Trophoblast cell (in vitro differentiated cells and primary cell): Measurements from ENCODE around the gene GALNT1.
A peak's percentile ranks its signal among the peaks of the same experiment; 100 is the strongest.

Experiments
- DNase-seq, 2 donors: peaks; one replicate each; pipeline ENCODE4 v3.0.0-alpha.2; 2016
- H2AFZ ChIP-seq: 2 replicates; pipeline ENCODE4 v1.6.1; 2013; ENCODE audit warnings: low read length, moderate library complexity, mild to moderate bottlenecking; ENCODE audit not compliant: insufficient read depth, poor library complexity
- H2AK5ac ChIP-seq: 2 replicates; pipeline ENCODE4 v1.6.1; 2013; ENCODE audit warnings: mild to moderate bottlenecking, low read length
- H2BK120ac ChIP-seq: 2 replicates; pipeline ENCODE4 v1.6.1; 2013; ENCODE audit warnings: low read length, mild to moderate bottlenecking, moderate library complexity; ENCODE audit not compliant: insufficient read depth, poor library complexity
- H2BK12ac ChIP-seq: 2 replicates; pipeline ENCODE4 v1.6.1; 2013; ENCODE audit warnings: mild to moderate bottlenecking, low read length, moderate library complexity
- H2BK5ac ChIP-seq: 2 replicates; pipeline ENCODE4 v1.6.1; 2013; ENCODE audit warnings: low read length, low read depth, moderate library complexity, mild to moderate bottlenecking; ENCODE audit not compliant: poor library complexity
- H3K14ac ChIP-seq: 2 replicates; pipeline ENCODE4 v1.6.1; 2013; ENCODE audit warnings: mild to moderate bottlenecking, low read length
- H3K18ac ChIP-seq: 2 replicates; pipeline ENCODE4 v1.6.1; 2013; ENCODE audit warnings: mild to moderate bottlenecking, low read length
- H3K23ac ChIP-seq: 2 replicates; pipeline ENCODE4 v1.6.1; 2013; ENCODE audit warnings: low read length
- H3K27ac ChIP-seq: 2 replicates; pipeline ENCODE4 v1.5.1; 2013; ENCODE audit warnings: low read depth, mild to moderate bottlenecking, inconsistent platforms, low read length, moderate library complexity
- H3K27me3 ChIP-seq: 2 replicates; pipeline ENCODE4 v1.6.1; 2013; ENCODE audit warnings: inconsistent platforms, mild to moderate bottlenecking, low read length, moderate library complexity; ENCODE audit not compliant: insufficient read depth
- H3K36me3 ChIP-seq, 2 experiments: 1 replicate in 1 of 2; 2 replicates in 1 of 2; pipeline ENCODE4 v1.6.1; 2013; ENCODE audit warnings: low read length in 2 of 2, mild to moderate bottlenecking in 2 of 2, moderate library complexity in 1 of 2; ENCODE audit not compliant: insufficient read depth in 2 of 2, control insufficient read depth in 1 of 2
- H3K4ac ChIP-seq: 2 replicates; pipeline ENCODE4 v1.6.1; 2013; ENCODE audit warnings: low read depth, mild to moderate bottlenecking, low read length, moderate library complexity
- H3K4me1 ChIP-seq, 2 experiments: 1 replicate in 1 of 2; 2 replicates in 1 of 2; pipeline ENCODE4 v1.6.1; 2013; ENCODE audit warnings: low read length in 2 of 2, mild to moderate bottlenecking in 2 of 2, moderate library complexity in 1 of 2; ENCODE audit not compliant: insufficient read depth in 2 of 2, control insufficient read depth in 1 of 2
- H3K4me2 ChIP-seq: 2 replicates; pipeline ENCODE4 v1.6.1; 2013; ENCODE audit warnings: inconsistent platforms, mild to moderate bottlenecking, low read length, moderate library complexity
- H3K4me3 ChIP-seq: 2 replicates; pipeline ENCODE4 v1.5.1; 2013; ENCODE audit warnings: mild to moderate bottlenecking, low read depth, low read length, inconsistent platforms
- H3K79me1 ChIP-seq: one replicate; pipeline ENCODE4 v1.6.1; 2013; ENCODE audit warnings: low read length
- H3K79me2 ChIP-seq: 2 replicates; pipeline ENCODE4 v1.6.1; 2013; ENCODE audit warnings: low read length, mild to moderate bottlenecking; ENCODE audit not compliant: control insufficient read depth, insufficient read depth, poor library complexity
- H3K9ac ChIP-seq: 2 replicates; pipeline ENCODE4 v1.6.1; 2013; ENCODE audit warnings: mild to moderate bottlenecking, low read length
- H3K9me3 ChIP-seq: 2 replicates; pipeline ENCODE4 v1.6.1; 2013; ENCODE audit warnings: low read depth, mild to moderate bottlenecking, control low read depth, inconsistent platforms, low read length; ENCODE audit not compliant: insufficient read depth
- H4K12ac ChIP-seq: 2 replicates; pipeline ENCODE4 v1.6.1; 2013; ENCODE audit warnings: low read depth, mild to moderate bottlenecking, low read length, moderate library complexity
- H4K8ac ChIP-seq: 2 replicates; pipeline ENCODE4 v1.6.1; 2013; ENCODE audit warnings: low read depth, mild to moderate bottlenecking, low read length, moderate library complexity
- H4K91ac ChIP-seq: one replicate; pipeline ENCODE4 v1.6.1; 2013; ENCODE audit warnings: low read depth, mild to moderate bottlenecking, low read length, moderate library complexity
- WGBS: extraction: QIAGEN DNeasy Blood & Tissue Kit; methylation state at CpG from one replicate; pipeline ENCODE4 v1.1.7; 2013; ENCODE audit warnings: missing lambda C conversion rate; ENCODE audit not compliant: insufficient read length, insufficient coverage; ENCODE audit errors: extremely low coverage; 5-methylcytosine and 5-hydroxymethylcytosine counted together

The GALNT1 gene

GRCh38 chr18:35609236-35609635 lies 27.7 kb downstream of the GALNT1 start:
- Histone ChIP-seq H2BK5ac (no peak overlapping the region), H3K4me3 (no peak overlapping the region), H3K4me2 (no peak overlapping the region), H3K23ac (no peak overlapping the region), H2BK12ac (no peak overlapping the region), H4K8ac (no peak overlapping the region), H3K79me2 (peaks cover 6% of the 10 kb centered on the region), H3K27me3 (no peaks in the 10 kb centered on the region), H3K36me3 (no peaks in the 10 kb centered on the region), H3K9ac (no peak overlapping the region), H4K91ac (no peak overlapping the region), H2AFZ (no peak overlapping the region), H2BK120ac (no peak overlapping the region), H2AK5ac (no peak overlapping the region), H3K27ac (no peak overlapping the region), H3K4ac (no peak overlapping the region), H4K12ac (no peak overlapping the region), H3K14ac (no peak overlapping the region), H3K18ac (no peak overlapping the region), H3K9me3 (no peaks in the 10 kb centered on the region), H3K4me1 (peaks cover 5 to 6% of the 10 kb centered on the region in 2 experiments), H3K79me1 (peaks cover 2% of the 10 kb centered on the region)
- no CpG with 5 or more reads among the region's 1 CpG for WGBS
- DNase-seq: no peak

- no peak overlapping the region for H3K27ac ChIP-seq
- no peak overlapping the region for H3K18ac ChIP-seq
- H2AK5ac ChIP-seq: no peak overlapping the region
- H3K79me2 ChIP-seq: peaks cover 6% of the 10 kb centered on the region
- H3K4me1 ChIP-seq: peaks cover 5 to 6% of the 10 kb centered on the region in 2 experiments
- H2BK12ac ChIP-seq: no peak overlapping the region
- H3K23ac ChIP-seq: no peak overlapping the region
- no peak overlapping the region for H3K4me2 ChIP-seq
- H3K9me3 ChIP-seq: no peaks in the 10 kb centered on the region
- no CpG with 5 or more reads among the region's 3 CpGs for WGBS
- DNase-seq: no peak
- no peak overlapping the region for H2BK5ac ChIP-seq
- H3K14ac ChIP-seq: no peak overlapping the region
- peaks cover 2% of the 10 kb centered on the region for H3K79me1 ChIP-seq
- H3K4me3 ChIP-seq: no peak overlapping the region
- no peaks in the 10 kb centered on the region for H3K27me3 ChIP-seq
- H4K8ac ChIP-seq: no peak overlapping the region
- H2BK120ac ChIP-seq: no peak overlapping the region
- H2AFZ ChIP-seq: no peak overlapping the region
- H3K9ac ChIP-seq: no peak overlapping the region
- no peak overlapping the region for H4K91ac ChIP-seq
- no peaks in the 10 kb centered on the region for H3K36me3 ChIP-seq
- no peak overlapping the region for H4K12ac ChIP-seq
- H3K4ac ChIP-seq: no peak overlapping the region
Measured at GRCh38 chr18:35610089-35610488, 28.5 kb downstream of the GALNT1 start.

- H3K27ac ChIP-seq: no peak overlapping the region
- H3K14ac ChIP-seq: no peak overlapping the region
- no peak overlapping the region for H3K4me2 ChIP-seq
- H3K18ac ChIP-seq: no peak overlapping the region
- DNase-seq: no peak
- no peak overlapping the region for H3K23ac ChIP-seq
- H2AK5ac ChIP-seq: no peak overlapping the region
- H3K4me1 ChIP-seq: peaks cover 5 to 6% of the 10 kb centered on the region in 2 experiments
- no peaks in the 10 kb centered on the region for H3K27me3 ChIP-seq
- H3K79me1 ChIP-seq: peaks cover 2% of the 10 kb centered on the region
- H4K12ac ChIP-seq: no peak overlapping the region
- peak overlapping the region; percentile 58 for H3K4ac ChIP-seq
- H2BK120ac ChIP-seq: no peak overlapping the region
- H3K4me3 ChIP-seq: no peak overlapping the region
- no peaks in the 10 kb centered on the region for H3K36me3 ChIP-seq
- H3K9ac ChIP-seq: no peak overlapping the region
- H3K79me2 ChIP-seq: peaks cover 6% of the 10 kb centered on the region
- H2BK5ac ChIP-seq: no peak overlapping the region
- no peaks in the 10 kb centered on the region for H3K9me3 ChIP-seq
- H2BK12ac ChIP-seq: no peak overlapping the region
- no peak overlapping the region for H4K91ac ChIP-seq
- no peak overlapping the region for H4K8ac ChIP-seq
- H2AFZ ChIP-seq: no peak overlapping the region
Measured at GRCh38 chr18:35610724-35611123, 29.2 kb downstream of the GALNT1 start.

- Histone ChIP-seq H2AK5ac (no peak overlapping the region), H3K36me3 (no peaks in the 10 kb centered on the region), H3K9ac (no peak overlapping the region), H3K79me1 (peaks cover under 1% of the 10 kb centered on the region), H3K18ac (no peak overlapping the region), H3K4me2 (no peak overlapping the region), H3K4ac (no peak overlapping the region), H4K8ac (no peak overlapping the region), H3K27me3 (no peaks in the 10 kb centered on the region), H2BK12ac (no peak overlapping the region), H2AFZ (no peak overlapping the region), H2BK120ac (no peak overlapping the region), H3K27ac (no peak overlapping the region), H3K4me3 (no peak overlapping the region), H4K91ac (no peak overlapping the region), H3K4me1 (peaks cover 3 to 4% of the 10 kb centered on the region in 2 experiments), H3K14ac (no peak overlapping the region), H2BK5ac (no peak overlapping the region), H3K9me3 (no peaks in the 10 kb centered on the region), H3K79me2 (peaks cover 6% of the 10 kb centered on the region), H3K23ac (no peak overlapping the region), H4K12ac (no peak overlapping the region)
- WGBS: no CpG with 5 or more reads among the region's 1 CpG
- no peak for DNase-seq
Measured at GRCh38 chr18:35611518-35611917, 30.0 kb downstream of the GALNT1 start.
